ENCODE data around the gene ACSF3. TPM values are rescaled to one million over a fixed set of nuclear protein-coding genes. Genes with fewer than 3 reads are reported as not detected.

Gene ACSF3
- total RNA-seq, 3 donors from 2014 or later = 44.7 to 77.8 (median 49.6) TPM

DNA sequence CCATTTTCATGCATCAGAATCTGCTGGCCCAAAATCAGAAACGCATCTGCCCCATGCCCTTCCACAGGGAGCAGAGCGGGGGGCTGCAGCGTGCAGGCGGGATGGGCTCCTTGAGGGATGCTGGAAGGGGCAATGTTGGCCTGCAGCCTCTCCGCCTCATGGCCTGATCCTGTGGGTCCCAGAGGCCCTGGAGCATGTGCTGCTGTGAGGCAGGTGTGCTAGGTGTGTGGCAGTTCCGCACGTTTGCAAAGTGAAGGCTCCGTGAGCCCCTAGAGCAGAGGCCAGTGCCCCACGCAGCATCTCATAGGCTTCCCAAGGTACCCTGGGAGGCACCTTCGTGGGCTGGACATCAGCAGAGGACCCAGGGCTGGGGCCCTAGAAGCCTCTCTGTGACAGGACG, 41.5 kb downstream of the ACSF3 start:
- TF ChIP-seq, protein P1, sequence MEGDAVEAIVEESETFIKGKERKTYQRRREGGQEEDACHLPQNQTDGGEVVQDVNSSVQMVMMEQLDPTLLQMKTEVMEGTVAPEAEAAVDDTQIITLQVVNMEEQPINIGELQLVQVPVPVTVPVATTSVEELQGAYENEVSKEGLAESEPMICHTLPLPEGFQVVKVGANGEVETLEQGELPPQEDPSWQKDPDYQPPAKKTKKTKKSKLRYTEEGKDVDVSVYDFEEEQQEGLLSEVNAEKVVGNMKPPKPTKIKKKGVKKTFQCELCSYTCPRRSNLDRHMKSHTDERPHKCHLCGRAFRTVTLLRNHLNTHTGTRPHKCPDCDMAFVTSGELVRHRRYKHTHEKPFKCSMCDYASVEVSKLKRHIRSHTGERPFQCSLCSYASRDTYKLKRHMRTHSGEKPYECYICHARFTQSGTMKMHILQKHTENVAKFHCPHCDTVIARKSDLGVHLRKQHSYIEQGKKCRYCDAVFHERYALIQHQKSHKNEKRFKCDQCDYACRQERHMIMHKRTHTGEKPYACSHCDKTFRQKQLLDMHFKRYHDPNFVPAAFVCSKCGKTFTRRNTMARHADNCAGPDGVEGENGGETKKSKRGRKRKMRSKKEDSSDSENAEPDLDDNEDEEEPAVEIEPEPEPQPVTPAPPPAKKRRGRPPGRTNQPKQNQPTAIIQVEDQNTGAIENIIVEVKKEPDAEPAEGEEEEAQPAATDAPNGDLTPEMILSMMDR (IDR thresholded peaks at IDR 0.05) = no peak
- DNase-seq (peak in 2 of 3 donors; percentile 12 to 35), ATAC-seq (no peak)
- peaks cover 3% of the 10 kb centered on the region for H3K36me3 ChIP-seq (ENCODE audit: low read depth)
- H3K9me3 ChIP-seq = no peaks in the 10 kb centered on the region
- no peak overlapping the region for H3K4me3 ChIP-seq
- no peaks in the 10 kb centered on the region for H3K4me1 ChIP-seq (ENCODE audit: low read depth)
- intact Hi-C loops (cut with DNase I, micrococcal nuclease) = no loop called here

DNA sequence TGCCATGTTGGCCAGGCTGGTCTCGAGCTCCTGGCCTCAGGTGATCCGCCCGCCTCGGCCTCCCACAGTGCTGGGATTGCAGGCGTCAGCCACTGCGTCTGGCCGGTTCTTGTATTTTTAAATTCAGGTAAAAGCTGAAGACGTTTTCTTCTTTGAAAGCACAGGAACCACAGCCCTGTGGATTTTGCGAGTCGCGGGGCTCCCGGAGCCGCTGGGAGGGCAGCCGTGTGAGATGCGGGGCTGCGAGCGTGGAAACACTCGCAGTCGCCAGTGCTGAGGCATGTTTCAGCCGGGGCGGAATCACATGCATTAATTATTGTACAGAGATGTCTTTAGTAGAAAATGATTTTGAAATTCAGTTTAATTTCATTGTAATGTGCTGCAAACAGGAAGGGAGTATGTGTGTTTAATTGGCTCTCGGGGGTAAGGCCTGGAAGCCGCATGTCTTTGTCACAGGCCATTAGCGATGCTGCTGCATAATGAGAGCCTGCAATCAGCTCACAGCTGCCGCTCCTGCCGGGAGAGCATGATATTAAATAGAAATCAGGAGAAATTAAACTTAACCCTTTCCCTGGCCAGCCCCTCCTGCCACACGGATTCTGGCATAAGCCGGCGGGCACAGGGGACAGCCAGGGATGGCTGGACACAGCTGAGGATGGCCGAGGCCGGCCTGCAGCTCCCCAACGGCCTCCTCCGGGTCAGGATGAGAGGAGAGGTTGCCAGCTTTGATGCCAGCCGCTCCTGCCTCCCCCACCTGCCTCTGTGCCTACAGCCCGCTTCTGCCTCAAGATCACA, 42.5 kb downstream of the ACSF3 start:
- ATAC-seq (no peak), DNase-seq (peak in 2 of 3 donors; percentile 6 to 29)
- Histone ChIP-seq H3K9me3 (no peaks in the 10 kb centered on the region), H3K4me3 (no peak overlapping the region), H3K36me3 (ENCODE audit: low read depth) (peaks cover 3% of the 10 kb centered on the region), H3K4me1 (ENCODE audit: low read depth) (no peaks in the 10 kb centered on the region)
- TF ChIP-seq, protein P1 (IDR thresholded peaks at IDR 0.05) = no peak
- intact Hi-C loops (cut with DNase I, micrococcal nuclease) = no loop called here

DNA sequence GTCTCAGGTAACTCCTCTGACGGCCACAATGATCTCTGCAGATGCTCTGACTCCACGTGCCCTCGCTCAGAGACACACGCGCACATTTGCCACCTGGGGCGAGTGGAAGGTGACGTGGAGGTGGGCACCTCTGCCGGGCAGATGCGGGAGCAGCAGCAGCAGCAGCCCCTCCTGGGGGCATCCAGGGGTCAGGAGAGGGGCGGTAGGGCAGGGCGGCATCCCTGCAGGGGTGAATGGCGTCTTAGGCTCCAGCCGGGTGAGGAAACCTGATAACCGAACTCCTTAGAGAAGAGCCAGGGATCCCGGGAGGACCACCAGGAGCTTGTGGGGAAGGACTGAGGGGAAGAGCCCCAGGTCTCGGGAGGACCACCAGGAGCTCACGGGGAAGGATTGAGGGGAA, 43.3 kb downstream of the ACSF3 start:
- intact Hi-C loops (cut with DNase I, micrococcal nuclease) = no loop called here
- no peak for ATAC-seq
- peak in 2 of 3 donors; percentile 9 to 34 for DNase-seq
- no peaks in the 10 kb centered on the region for H3K9me3 ChIP-seq
- H3K36me3 ChIP-seq (ENCODE audit: low read depth) = peaks cover 3% of the 10 kb centered on the region
- no peak overlapping the region for H3K4me3 ChIP-seq
- H3K4me1 ChIP-seq (ENCODE audit: low read depth) = no peaks in the 10 kb centered on the region
- TF ChIP-seq, protein P1 (IDR thresholded peaks at IDR 0.05) = no peak

DNA sequence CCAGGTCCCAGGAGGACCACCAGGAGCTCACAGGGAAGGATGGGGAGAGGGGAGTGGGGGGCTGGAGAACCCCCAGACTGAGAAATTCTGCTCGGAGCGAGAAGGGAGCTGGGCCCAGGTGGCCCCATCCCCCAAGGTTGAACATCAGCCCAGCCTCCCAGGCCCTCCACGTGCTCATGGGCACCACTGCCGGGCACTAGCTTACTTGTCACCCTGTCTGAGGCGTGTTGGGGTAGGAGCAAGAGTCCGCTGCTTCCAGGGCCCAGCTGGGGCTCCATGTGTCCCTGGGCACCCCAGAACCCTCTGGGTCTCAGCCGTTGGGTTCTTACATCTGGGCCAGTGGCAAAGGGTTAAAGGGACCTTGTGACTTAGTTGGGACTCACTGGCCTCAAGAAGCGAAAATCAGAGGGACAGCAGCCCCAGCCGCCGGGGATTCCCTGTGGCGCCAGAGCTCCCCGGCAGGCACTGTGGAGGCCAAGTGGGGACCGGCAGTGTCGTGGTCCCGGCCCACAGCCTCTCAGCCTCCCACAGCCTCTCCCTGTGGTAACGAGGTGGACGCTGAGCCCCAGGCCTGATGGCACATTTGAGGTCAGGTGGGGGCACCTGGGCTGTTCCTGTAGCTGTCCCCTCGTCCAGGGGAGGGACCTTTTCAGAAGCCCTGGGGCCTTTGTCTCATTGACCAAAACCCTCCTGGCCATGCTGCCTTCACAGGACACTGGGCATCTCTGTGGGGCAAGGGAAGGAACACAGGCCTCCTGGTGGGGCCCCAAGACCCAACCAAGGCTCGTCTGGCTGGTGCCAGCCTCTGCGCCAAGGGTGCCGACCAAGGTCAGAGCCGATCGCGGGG, 44.2 kb downstream of the ACSF3 start:
- ATAC-seq = no peak
- peak in 2 of 3 donors; percentile 17 to 34 for DNase-seq

DNA sequence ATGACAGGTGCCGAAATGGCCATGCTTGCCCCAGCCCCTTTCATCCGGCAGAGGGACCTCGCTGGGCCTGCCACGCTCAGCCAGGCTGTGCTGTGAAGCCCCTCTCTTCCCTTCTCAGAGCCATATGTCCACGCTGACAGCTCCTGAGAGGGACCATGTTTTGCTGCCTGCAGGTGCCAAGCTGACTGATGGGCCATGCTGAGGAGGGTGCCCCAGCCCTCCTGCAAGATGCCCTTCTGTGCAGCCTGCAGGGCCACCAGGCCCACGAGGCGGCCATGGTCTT, 44.8 kb downstream of the ACSF3 start:
- no peaks in the 10 kb centered on the region for H3K36me3 ChIP-seq (ENCODE audit: low read depth)

More for the DNA sequence above, 44.2 kb downstream of the ACSF3 start:
- Histone ChIP-seq H3K36me3 (ENCODE audit: low read depth) (peaks cover 3% of the 10 kb centered on the region), H3K4me1 (ENCODE audit: low read depth) (no peaks in the 10 kb centered on the region), H3K4me3 (no peak overlapping the region), H3K9me3 (peaks cover 3% of the 10 kb centered on the region)
- intact Hi-C loops (cut with DNase I, micrococcal nuclease) = no loop called here
- TF ChIP-seq, protein P1 (IDR thresholded peaks at IDR 0.05) = no peak

More for the DNA sequence above, 44.8 kb downstream of the ACSF3 start:
- Histone ChIP-seq H3K4me3 (no peak overlapping the region), H3K4me1 (ENCODE audit: low read depth) (no peaks in the 10 kb centered on the region), H3K9me3 (peaks cover 3% of the 10 kb centered on the region)
- peak in 2 of 3 donors; percentile 4 to 12 for DNase-seq
- intact Hi-C loops (cut with DNase I, micrococcal nuclease) = no loop called here
- ATAC-seq = no peak
- TF ChIP-seq, protein P1 (IDR thresholded peaks at IDR 0.05) = no peak
